ENCODE data around the gene ATP10B. TPM values are rescaled to one million over a fixed set of nuclear protein-coding genes. Genes with fewer than 3 reads are reported as not detected.

Gene ATP10B
- polyA plus RNA-seq, 1 donor from 2014 or later = 1.9 TPM

DNA sequence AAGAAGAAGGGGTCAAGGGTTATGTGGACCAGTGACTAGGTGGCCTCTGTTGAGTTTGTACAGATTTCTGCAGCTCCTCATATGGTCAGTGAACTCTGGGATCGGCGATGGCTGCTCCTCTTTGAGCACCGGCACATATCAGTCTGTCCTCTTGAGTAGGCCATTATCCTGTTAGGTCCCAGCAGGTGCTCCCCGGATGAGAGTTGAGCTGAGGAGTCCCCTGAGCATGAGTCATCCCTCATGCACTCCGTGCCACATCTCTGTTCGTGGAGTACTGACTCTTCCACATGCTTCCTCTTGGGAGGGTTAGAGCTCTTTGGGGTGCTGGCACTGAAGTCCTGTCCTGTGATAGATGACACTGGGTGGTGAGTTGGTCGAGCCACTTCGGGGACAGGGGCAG, 286.6 kb downstream of the ATP10B start:
- no peaks in the 10 kb centered on the region for H3F3A ChIP-seq (ENCODE audit: insufficient read depth, low read length, poor library complexity, severe bottlenecking)
- no peaks in the 10 kb centered on the region for H3K27me3 ChIP-seq (ENCODE audit: insufficient read depth, low read depth, low read length)
- no peaks in the 10 kb centered on the region for H3K79me2 ChIP-seq (replicated peaks; ENCODE audit: insufficient read depth, low read length)
- no peaks in the 10 kb centered on the region for H3K9me3 ChIP-seq (ENCODE audit: low read length)
- H4K20me1 ChIP-seq (ENCODE audit: insufficient read depth) = no peaks in the 10 kb centered on the region
- no peak overlapping the region for H3K4me3 ChIP-seq (ENCODE audit: low read length)
- no peaks in the 10 kb centered on the region for H3K9me2 ChIP-seq (ENCODE audit: insufficient read depth, low read length)
- H3K4me2 ChIP-seq (ENCODE audit: low read length) = no peak overlapping the region
- TF ChIP-seq EZH2 (IDR thresholded peaks at IDR 0.05; ENCODE audit: borderline replicate concordance, insufficient read depth, low read length, poor library complexity, severe bottlenecking) = no peak
- no peak overlapping the region for H2AFZ ChIP-seq (ENCODE audit: low read depth, low read length)
- no peak overlapping the region for H3K27ac ChIP-seq (ENCODE audit: low read length)
- no peak overlapping the region for H3K9ac ChIP-seq (ENCODE audit: low read length)
- H3K36me3 ChIP-seq (ENCODE audit: insufficient read depth, low read length) = no peaks in the 10 kb centered on the region

DNA sequence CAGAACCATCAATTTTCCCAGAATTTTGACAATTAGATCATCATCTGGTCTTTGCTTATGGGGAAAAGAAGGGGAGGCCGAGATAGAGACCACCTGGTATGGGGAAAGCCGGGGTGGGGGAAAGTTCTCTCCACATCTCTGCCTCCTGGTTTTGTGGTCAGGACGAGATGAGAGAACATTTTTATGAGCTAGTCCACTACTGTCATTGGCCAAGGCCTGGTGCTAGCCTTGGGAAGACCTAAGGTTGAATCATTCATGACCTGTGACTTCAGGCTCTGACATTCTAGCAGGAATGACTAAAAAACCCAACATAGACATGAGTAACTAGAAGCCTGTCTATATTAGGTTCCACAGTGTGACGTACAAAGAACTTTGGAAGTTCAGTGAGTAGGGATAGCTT, 295.2 kb downstream of the ATP10B start:
- H3F3A ChIP-seq (ENCODE audit: insufficient read depth, low read length, poor library complexity, severe bottlenecking) = no peaks in the 10 kb centered on the region
- H3K9me2 ChIP-seq (ENCODE audit: insufficient read depth, low read length) = no peaks in the 10 kb centered on the region
- H2AFZ ChIP-seq (ENCODE audit: low read depth, low read length) = no peak overlapping the region
- no peak overlapping the region for H3K4me3 ChIP-seq (ENCODE audit: low read length)
- H3K4me2 ChIP-seq (ENCODE audit: low read length) = no peak overlapping the region
- no peaks in the 10 kb centered on the region for H3K79me2 ChIP-seq (replicated peaks; ENCODE audit: insufficient read depth, low read length)
- TF ChIP-seq TAF1 (IDR thresholded peaks at IDR 0.05; ENCODE audit: low read depth) (no peak), EP300 (conservative IDR thresholded peaks at IDR 0.05; ENCODE audit: poor library complexity, severe bottlenecking) (no peak), SMC3 (conservative IDR thresholded peaks at IDR 0.05; ENCODE audit: poor library complexity) (no peak), EZH2 (IDR thresholded peaks at IDR 0.05; ENCODE audit: borderline replicate concordance, insufficient read depth, low read length, poor library complexity, severe bottlenecking) (no peak), RAD21 (conservative IDR thresholded peaks at IDR 0.05) (no peak), POLR2AphosphoS5 (IDR thresholded peaks at IDR 0.05) (no peak), MXI1 (conservative IDR thresholded peaks at IDR 0.05; ENCODE audit: poor library complexity, severe bottlenecking) (no peak)
- TF ChIP-seq, protein P1, sequence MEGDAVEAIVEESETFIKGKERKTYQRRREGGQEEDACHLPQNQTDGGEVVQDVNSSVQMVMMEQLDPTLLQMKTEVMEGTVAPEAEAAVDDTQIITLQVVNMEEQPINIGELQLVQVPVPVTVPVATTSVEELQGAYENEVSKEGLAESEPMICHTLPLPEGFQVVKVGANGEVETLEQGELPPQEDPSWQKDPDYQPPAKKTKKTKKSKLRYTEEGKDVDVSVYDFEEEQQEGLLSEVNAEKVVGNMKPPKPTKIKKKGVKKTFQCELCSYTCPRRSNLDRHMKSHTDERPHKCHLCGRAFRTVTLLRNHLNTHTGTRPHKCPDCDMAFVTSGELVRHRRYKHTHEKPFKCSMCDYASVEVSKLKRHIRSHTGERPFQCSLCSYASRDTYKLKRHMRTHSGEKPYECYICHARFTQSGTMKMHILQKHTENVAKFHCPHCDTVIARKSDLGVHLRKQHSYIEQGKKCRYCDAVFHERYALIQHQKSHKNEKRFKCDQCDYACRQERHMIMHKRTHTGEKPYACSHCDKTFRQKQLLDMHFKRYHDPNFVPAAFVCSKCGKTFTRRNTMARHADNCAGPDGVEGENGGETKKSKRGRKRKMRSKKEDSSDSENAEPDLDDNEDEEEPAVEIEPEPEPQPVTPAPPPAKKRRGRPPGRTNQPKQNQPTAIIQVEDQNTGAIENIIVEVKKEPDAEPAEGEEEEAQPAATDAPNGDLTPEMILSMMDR (IDR thresholded peaks at IDR 0.05; ENCODE audit: poor library complexity, severe bottlenecking) = no peak
- TF ChIP-seq, protein P2, sequence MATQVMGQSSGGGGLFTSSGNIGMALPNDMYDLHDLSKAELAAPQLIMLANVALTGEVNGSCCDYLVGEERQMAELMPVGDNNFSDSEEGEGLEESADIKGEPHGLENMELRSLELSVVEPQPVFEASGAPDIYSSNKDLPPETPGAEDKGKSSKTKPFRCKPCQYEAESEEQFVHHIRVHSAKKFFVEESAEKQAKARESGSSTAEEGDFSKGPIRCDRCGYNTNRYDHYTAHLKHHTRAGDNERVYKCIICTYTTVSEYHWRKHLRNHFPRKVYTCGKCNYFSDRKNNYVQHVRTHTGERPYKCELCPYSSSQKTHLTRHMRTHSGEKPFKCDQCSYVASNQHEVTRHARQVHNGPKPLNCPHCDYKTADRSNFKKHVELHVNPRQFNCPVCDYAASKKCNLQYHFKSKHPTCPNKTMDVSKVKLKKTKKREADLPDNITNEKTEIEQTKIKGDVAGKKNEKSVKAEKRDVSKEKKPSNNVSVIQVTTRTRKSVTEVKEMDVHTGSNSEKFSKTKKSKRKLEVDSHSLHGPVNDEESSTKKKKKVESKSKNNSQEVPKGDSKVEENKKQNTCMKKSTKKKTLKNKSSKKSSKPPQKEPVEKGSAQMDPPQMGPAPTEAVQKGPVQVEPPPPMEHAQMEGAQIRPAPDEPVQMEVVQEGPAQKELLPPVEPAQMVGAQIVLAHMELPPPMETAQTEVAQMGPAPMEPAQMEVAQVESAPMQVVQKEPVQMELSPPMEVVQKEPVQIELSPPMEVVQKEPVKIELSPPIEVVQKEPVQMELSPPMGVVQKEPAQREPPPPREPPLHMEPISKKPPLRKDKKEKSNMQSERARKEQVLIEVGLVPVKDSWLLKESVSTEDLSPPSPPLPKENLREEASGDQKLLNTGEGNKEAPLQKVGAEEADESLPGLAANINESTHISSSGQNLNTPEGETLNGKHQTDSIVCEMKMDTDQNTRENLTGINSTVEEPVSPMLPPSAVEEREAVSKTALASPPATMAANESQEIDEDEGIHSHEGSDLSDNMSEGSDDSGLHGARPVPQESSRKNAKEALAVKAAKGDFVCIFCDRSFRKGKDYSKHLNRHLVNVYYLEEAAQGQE (IDR thresholded peaks at IDR 0.05; ENCODE audit: borderline replicate concordance) = no peak
- no peak overlapping the region for H3K9ac ChIP-seq (ENCODE audit: low read length)
- H3K27me3 ChIP-seq (ENCODE audit: insufficient read depth, low read depth, low read length) = no peaks in the 10 kb centered on the region
- no peaks in the 10 kb centered on the region for H3K36me3 ChIP-seq (ENCODE audit: insufficient read depth, low read length)
- no peaks in the 10 kb centered on the region for H4K20me1 ChIP-seq (ENCODE audit: insufficient read depth)
- H3K9me3 ChIP-seq (ENCODE audit: low read length) = no peaks in the 10 kb centered on the region
- no peak overlapping the region for H3K27ac ChIP-seq (ENCODE audit: low read length)

All from neural cell (in vitro differentiated cells).